Bronchial epithelial cell (primary cell): ENCODE measurements around the gene MICAL3. TPM values are rescaled to one million over a fixed set of nuclear protein-coding genes. Genes with fewer than 3 reads are reported as not detected.
"Not testable (repeated sequence)": the region's sequence is repeated elsewhere in the genome, so short reads cannot be mapped to it uniquely, and the experiment has no call there.

ENCODE experiments used
- DNase-seq: peaks from one replicate; pipeline ENCODE4 v3.0.0-alpha.2; 2010; ENCODE audit warnings: low read depth
- FAIRE-seq: peaks from 2 replicates; lab custom pipeline; 2011; peaks lifted over from hg19 to GRCh38; lab: Jason Lieb, UNC
- H3K27me3 ChIP-seq: 2 replicates; pipeline ENCODE4 v1.5.1; 2011; ENCODE audit warnings: low read length; ENCODE audit not compliant: control insufficient read depth, insufficient read depth
- H3K36me3 ChIP-seq: 2 replicates; pipeline ENCODE4 v1.5.1; 2011; ENCODE audit warnings: low read length; ENCODE audit not compliant: control insufficient read depth, insufficient read depth
- H3K4me3 ChIP-seq: 2 replicates; pipeline ENCODE4 v1.5.1; 2011; ENCODE audit warnings: mild to moderate bottlenecking, low read depth, low read length, control low read depth
- total RNA-seq: library from RNA; depleted of rRNA; stranded (reverse); fragments of >200 nt; gene quantifications from 2 replicates; pipeline ENCODE4 v1.2.1, GENCODE V29; 2014
- TF ChIP-seq, protein P1 (sequence below): IDR thresholded peaks from 2 replicates; pipeline ENCODE4 v1.5.1; 2011; ENCODE audit warnings: mild to moderate bottlenecking, moderate library complexity, low read length, control low read depth, inconsistent platforms; ENCODE audit not compliant: insufficient read depth, severe bottlenecking

Gene MICAL3
- total RNA-seq, 1 donor from 2014 or later, result 13.4 TPM

DNA sequence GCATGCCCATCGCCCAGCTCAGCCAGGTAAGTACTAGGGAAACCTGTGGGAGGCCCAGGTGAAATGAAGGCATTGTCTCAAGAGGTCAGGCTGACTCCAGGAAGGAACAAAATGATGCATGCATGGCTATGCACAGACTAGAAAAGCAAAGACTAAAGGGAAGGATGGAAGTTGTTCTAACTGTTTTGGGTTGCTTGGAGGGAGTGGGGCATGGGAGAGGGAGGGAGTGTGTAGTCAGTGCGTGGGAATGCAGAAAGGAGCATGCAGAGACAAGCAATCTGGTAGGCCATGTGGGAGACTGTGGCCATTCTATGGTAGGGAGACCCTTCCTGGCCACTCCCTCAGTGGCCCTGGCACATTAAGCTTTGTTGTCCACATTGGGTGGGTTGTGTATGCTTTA is 2.9 kb downstream of the MICAL3 start:
- peak; percentile 86 for FAIRE-seq

DNA sequence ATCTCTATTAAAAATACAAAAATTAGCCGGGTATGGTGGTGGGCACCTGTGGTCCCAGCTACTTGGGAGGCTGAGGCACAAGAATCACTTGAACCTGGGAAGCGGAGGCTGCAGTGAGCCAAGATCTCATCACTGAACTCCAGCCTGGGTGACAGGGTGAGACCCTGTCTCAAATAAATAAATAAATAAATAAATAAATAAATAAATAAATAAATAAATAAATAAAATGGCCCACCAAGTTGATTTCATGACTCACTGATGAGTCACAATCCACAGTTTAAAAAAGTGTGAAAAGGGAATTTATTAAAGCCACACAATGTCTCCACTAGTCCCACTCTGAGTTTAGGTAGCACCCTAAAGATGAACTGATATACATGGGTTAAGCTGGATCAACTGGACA is 3.6 kb downstream of the MICAL3 start:
- H3K4me3 ChIP-seq, result not testable (repeated sequence)

More for the DNA sequence above, 2.9 kb downstream of the MICAL3 start:
- Histone ChIP-seq H3K27me3 (no peaks in the 10 kb centered on the region), H3K36me3 (no peaks in the 10 kb centered on the region), H3K4me3 (no peak overlapping the region)
- DNase-seq, result peak; percentile 77
- TF ChIP-seq, protein P1, sequence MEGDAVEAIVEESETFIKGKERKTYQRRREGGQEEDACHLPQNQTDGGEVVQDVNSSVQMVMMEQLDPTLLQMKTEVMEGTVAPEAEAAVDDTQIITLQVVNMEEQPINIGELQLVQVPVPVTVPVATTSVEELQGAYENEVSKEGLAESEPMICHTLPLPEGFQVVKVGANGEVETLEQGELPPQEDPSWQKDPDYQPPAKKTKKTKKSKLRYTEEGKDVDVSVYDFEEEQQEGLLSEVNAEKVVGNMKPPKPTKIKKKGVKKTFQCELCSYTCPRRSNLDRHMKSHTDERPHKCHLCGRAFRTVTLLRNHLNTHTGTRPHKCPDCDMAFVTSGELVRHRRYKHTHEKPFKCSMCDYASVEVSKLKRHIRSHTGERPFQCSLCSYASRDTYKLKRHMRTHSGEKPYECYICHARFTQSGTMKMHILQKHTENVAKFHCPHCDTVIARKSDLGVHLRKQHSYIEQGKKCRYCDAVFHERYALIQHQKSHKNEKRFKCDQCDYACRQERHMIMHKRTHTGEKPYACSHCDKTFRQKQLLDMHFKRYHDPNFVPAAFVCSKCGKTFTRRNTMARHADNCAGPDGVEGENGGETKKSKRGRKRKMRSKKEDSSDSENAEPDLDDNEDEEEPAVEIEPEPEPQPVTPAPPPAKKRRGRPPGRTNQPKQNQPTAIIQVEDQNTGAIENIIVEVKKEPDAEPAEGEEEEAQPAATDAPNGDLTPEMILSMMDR, result no peak

DNA sequence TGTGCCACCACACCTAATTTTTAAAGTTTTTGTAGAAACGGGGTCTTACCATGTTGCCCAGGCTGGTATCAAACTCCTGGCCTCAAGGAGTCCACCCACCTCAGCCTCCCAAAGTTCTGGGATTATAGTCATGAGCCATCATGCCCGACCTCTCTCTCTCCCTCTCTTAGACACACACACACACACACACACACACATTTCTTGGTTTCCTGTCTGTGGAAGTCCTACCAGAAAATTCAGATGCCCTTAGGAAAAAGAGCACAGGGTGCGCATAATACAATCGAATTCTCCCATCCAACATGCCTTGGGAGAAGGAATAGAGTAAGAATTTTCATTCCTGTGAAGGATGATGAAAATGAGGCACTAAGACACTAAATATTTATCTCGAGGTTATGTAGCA is 10.4 kb downstream of the MICAL3 start:
- TF ChIP-seq, protein P1, result no peak
- H3K27me3 ChIP-seq, result no peaks in the 10 kb centered on the region
- H3K36me3 ChIP-seq, result no peaks in the 10 kb centered on the region
- FAIRE-seq, result no peak
- DNase-seq, result no peak
- no peak overlapping the region for H3K4me3 ChIP-seq

More for the DNA sequence above, 3.6 kb downstream of the MICAL3 start:
- FAIRE-seq, H3K27me3 ChIP-seq, DNase-seq, H3K36me3 ChIP-seq: not testable (repeated sequence)

DNA sequence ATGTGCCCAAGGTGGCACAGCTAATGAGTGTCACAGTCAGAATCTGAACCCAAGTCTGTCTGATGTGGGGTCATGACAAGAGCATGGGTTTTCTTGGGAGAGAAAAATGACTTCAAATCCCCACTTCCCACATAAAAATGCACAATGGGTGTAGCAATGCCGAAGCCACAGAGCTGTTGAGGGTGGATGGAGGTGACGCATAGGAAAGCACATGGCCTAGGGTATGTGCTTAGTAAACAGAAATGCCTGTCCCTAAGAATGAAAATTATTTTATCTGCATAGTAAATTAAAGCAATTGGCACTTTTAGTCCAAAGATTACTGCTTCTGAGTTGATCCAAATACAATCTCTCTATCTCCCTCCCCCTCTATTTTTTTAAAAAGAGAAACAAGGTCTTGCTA is 10.9 kb downstream of the MICAL3 start:
- H3K4me3 ChIP-seq, result no peak overlapping the region
- DNase-seq (no peak), FAIRE-seq (no peak)
- H3K36me3 ChIP-seq, result no peaks in the 10 kb centered on the region
- H3K27me3 ChIP-seq, result no peaks in the 10 kb centered on the region
- TF ChIP-seq, protein P1, result no peak

DNA sequence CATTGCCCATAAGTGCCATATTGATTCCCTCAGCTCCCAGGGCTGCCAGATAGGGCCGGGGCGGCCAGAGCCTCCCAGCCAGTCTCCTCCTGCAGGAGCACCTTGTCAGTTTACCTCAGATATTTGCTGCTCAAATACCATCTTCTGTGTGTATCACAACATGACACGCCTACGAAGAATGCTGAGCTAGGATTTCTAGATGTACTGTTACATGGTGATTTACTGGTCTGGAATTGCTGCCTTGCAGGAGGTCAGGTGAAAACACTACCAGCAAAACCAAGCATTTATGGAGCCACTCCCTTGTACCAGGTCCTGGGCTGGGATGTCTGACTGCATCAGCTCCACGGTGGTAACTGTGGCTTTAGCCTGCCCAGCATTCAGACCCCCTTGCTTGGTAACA is 11.8 kb downstream of the MICAL3 start:
- Histone ChIP-seq H3K4me3 (no peak overlapping the region), H3K27me3 (no peaks in the 10 kb centered on the region), H3K36me3 (no peaks in the 10 kb centered on the region)
- FAIRE-seq (peak; percentile 94), DNase-seq (peak; percentile 92)
- TF ChIP-seq, protein P1, result no peak

DNA sequence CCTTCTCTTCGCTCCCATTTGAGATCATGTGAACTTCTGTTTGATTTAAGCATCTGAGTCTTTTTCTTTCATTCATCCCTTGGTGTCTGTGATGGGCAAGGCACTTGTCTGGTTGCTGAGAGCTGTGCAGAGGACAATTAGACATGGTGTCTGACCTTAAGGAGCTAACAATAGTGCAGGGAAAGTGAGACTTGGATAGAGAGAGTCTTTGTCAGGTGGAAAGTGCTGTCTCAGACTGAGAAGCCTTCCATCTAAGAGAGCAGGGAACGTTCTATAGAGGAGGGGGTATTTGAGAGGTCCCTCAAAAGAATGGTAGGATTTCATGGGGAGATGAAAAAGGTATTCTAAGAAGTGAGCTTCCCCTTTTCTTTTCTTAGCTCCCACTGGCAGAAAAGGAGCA is 14.1 kb downstream of the MICAL3 start:
- no peaks in the 10 kb centered on the region for H3K27me3 ChIP-seq
- peak; percentile 43 for FAIRE-seq
- TF ChIP-seq, protein P1, result no peak
- H3K36me3 ChIP-seq, result no peaks in the 10 kb centered on the region
- H3K4me3 ChIP-seq, result no peak overlapping the region
- no peak for DNase-seq
